GM21447 (cell line): ENCODE results near the gene FTSJ3.

Source experiments
- ATAC-seq: cut with Tn5 transposase; IDR thresholded peaks from one replicate; pipeline ENCODE4 v1.9.1; 2021; ENCODE audit not compliant: unreplicated experiment

Gene FTSJ3

DNA sequence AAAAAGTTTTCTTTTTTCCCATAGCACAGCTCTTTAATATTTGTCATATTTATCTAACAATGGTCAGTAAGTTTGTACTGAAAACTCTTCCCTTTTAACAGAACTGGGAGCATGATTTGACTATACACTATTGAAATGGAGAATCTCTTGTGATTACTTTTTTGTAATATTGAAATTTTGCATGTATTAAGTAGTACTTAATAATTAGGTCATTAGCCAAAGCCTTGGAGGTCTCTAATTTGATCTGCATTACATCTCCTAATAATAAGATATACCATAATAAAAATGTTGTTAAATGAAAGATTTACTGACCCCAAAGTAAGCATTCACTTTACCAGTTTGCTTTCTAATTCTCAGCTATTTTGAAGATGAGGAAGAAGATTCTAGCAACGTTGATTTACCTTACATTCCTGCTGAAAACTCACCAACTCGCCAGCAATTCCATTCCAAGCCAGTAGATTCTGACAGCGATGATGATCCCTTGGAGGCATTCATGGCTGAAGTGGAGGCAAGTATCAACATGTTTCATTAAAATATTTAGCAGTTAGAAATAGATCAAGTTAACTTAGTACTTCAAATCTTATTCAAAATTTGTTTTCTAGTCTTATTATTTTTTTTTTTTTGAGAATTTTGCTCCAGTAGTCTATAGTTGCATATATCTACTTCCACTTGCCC is 35.3 kb downstream of the FTSJ3 start:
- no peak for ATAC-seq

DNA sequence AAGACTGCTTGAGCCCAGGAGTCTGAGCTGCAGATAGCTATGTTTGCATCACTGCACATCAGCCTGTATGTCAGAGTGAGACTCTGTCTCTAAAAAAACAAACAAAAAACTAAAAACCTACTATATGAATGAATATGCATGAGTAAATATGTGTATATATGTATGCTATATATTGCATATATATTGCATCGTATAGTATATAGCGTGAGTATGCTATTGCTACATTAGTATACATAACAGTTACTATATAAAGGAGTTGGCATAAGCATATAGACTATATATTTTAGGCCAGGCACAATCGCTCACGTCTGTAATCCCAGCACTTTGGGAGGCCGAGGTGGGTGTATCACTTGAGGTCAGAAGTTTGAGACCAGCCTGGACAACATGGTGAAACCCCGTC is 37.4 kb downstream of the FTSJ3 start:
- ATAC-seq, result no peak

GRCh38 chr17:63786971-63787711 is 40.3 kb downstream of the FTSJ3 start:
- no peak for ATAC-seq

- ATAC-seq, result no peak
Observed at GRCh38 chr17:63786117-63786516, 41.3 kb downstream of the FTSJ3 start.

- no peak for ATAC-seq
Observed at GRCh38 chr17:63785556-63785955, 41.9 kb downstream of the FTSJ3 start.

DNA sequence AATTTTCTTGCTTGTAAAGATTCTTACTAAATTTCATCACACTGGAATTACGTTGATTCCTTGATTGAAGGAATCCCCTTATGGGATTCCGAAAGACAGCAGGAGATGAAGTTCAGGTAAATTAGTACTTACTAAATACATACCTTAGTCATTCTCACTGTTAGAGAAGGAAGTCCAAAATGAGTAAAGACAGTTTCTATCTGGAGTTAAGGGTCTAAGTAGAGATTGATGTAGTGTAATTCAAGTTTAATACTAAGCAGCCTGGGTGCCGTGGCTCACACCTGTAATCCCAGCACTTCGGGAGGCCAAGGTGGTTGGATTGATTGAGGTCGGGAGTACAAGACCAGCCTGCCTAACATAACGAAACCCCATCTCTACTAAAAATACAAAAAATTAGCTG is 43.9 kb downstream of the FTSJ3 start:
- no peak for ATAC-seq

DNA sequence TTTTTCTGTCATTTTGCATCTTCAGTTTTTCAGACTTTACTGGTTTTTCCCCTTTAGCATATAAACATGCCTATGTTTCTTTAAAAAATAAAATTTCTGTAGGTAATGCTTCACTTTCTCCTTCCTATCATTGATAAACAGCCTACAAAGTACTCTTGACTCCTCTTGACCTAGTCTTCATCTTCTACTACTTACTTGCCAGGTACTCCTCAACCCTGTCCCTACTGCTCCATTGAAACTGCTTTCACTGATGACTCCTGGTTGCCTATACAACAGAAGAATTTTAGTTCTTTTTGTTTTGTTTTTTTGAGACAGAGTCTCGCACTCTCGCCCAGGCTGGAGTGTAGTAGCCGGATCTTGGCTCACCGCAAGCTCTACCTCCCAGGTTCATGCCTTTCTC is 46.5 kb downstream of the FTSJ3 start:
- no peak for ATAC-seq

GRCh38 chr17:63780507-63780906 is 47.0 kb downstream of the FTSJ3 start:
- no peak for ATAC-seq

GRCh38 chr17:63775420-63775819 is 52.0 kb downstream of the FTSJ3 start:
- no peak for ATAC-seq

DNA sequence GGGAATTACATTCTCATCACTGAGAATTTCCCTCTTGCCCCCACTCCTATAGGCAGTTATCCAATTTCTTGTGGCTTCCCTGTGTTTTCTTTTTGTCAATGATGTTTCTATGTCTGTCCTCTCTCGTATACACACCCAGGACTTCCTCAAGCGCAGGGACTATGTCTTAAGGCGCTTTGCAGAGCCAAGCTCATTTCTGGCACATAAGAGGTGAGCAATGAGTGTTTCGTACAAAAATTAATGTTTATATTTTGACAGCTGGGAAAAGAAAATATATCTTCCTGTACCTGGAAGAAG is 52.5 kb downstream of the FTSJ3 start:
- no peak for ATAC-seq

GRCh38 chr17:63774141-63774968 is 53.1 kb downstream of the FTSJ3 start, which contains the start of gene DDX42:
TSS of gene DDX42 (plus strand) at chr17:63774170. CDS start at chr17:63787050, 12,880 bp downstream.
- ATAC-seq, result peak; percentile 6

- ATAC-seq, result peak; percentile 86
Observed at GRCh38 chr17:63773272-63774140, 54.0 kb downstream of the FTSJ3 start, which contains the start of gene CCDC47. TSS of gene CCDC47 (minus strand) at chr17:63773597. CDS start at chr17:63766175, 7,422 bp downstream.

DNA sequence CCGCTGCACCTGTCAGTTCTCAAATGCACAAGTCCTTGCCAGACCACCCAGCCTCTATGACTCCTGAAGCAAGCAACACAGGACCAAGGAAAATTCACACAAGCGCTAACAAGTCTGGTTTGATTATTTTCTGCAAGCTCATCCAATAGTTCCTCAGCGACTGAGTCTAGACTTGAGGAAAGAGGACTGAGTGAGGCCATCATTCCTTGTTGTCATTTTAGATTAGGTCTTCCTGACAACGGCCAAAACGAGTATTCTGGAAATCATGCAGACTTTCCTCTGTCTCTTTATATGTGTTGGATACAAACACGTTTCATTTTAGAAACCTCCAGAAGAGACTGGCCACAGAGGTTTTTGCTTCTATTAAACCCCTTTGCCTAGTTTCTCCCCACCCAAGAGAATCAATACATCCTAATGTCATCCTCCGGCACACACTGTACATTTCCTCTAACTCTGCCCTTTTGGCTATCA is 54.6 kb downstream of the FTSJ3 start:
- ATAC-seq, result no peak
